Measurements from ENCODE around the gene NAA80. TPM values are rescaled to one million over a fixed set of nuclear protein-coding genes. Genes with fewer than 3 reads are reported as not detected.

Gene NAA80
- total and polyA plus RNA-seq, 2 donors (not counting 3 experiments of a cell fraction or from before 2014, with no cell fraction given) = 9.0 to 13.1 TPM

DNA sequence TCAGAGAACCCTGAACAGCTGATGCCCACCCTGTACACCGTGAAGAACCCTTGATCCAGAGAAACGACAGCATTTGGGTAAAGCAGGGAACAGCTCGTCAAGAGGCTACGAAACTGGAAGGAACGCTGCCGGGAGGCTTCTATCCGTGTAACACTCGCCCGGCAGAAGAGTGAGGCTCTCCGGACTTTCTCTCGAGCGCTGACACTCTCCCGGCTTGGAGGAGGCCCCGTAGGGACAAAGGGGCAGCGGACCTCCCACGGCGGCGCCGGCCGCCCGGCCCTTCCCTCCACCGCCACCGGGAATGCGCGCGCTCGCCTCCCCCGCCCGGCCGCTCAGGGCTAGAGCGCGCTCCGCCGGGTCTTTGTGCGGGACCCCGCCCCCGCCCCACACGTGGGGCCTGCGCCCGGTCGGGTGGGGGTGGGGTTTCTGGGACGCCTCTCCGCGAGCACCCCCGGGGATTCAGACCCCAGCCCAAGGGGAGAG is 21.7 kb upstream of the NAA80 start:
- peaks cover 67% of the 10 kb centered on the region for H3K4me1 ChIP-seq (ENCODE audit: control insufficient read depth, extremely low read depth, insufficient read depth, low read length)
- no peaks in the 10 kb centered on the region for H3K27me3 ChIP-seq (ENCODE audit: control insufficient read depth in 2 of 2, insufficient read depth in 2 of 2, low read length in 2 of 2)
- TF ChIP-seq, protein P1, sequence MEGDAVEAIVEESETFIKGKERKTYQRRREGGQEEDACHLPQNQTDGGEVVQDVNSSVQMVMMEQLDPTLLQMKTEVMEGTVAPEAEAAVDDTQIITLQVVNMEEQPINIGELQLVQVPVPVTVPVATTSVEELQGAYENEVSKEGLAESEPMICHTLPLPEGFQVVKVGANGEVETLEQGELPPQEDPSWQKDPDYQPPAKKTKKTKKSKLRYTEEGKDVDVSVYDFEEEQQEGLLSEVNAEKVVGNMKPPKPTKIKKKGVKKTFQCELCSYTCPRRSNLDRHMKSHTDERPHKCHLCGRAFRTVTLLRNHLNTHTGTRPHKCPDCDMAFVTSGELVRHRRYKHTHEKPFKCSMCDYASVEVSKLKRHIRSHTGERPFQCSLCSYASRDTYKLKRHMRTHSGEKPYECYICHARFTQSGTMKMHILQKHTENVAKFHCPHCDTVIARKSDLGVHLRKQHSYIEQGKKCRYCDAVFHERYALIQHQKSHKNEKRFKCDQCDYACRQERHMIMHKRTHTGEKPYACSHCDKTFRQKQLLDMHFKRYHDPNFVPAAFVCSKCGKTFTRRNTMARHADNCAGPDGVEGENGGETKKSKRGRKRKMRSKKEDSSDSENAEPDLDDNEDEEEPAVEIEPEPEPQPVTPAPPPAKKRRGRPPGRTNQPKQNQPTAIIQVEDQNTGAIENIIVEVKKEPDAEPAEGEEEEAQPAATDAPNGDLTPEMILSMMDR (IDR thresholded peaks at IDR 0.05; ENCODE audit: extremely low read depth in 1 of 2, insufficient read depth in 1 of 2, low read depth in 1 of 2, low read length in 2 of 2) = no peak
- TF ChIP-seq POLR2A (IDR thresholded peaks at IDR 0.05; ENCODE audit: low read depth, low read length) = peak; percentile 71
- TF ChIP-seq JUN (IDR thresholded peaks at IDR 0.05; ENCODE audit: borderline replicate concordance, insufficient read depth, insufficient read length, low read depth) = no peak
- no peaks in the 10 kb centered on the region for H4K20me1 ChIP-seq (replicated peaks; ENCODE audit: control insufficient read depth, extremely low read depth, insufficient read depth, low read length)
- FAIRE-seq (no peak), DNase-seq (ENCODE audit: low read depth, low spot score) (peak; percentile 77)
- peak overlapping the region; percentile 87 for H3K27ac ChIP-seq (ENCODE audit: insufficient read depth, low read depth, low read length)
- peaks cover 52% of the 10 kb centered on the region for H3K79me2 ChIP-seq (ENCODE audit: control insufficient read depth, insufficient read depth, low read length)
- no peaks in the 10 kb centered on the region for H3K9me1 ChIP-seq (replicated peaks; ENCODE audit: control insufficient read depth, extremely low read depth, insufficient read depth, low read length)
- ChIA-PET POLR2A (interaction anchor here (0.6 to 5.1 kb wide), 2 partner anchors 15 to 62 kb away, joined by 3 to 38 read pairs; no protein-coding TSS in a partner anchor), CTCF (interaction anchor here (0.5 to 4.3 kb wide), 13 partner anchors 7 to 1360 kb away, joined by 3 to 36 read pairs (median 3); partner anchors contain the start of genes CYB561D2, HYAL3, NAA80 and NPRL2)
- dilution Hi-C loops (cut with MboI; ENCODE audit: extremely low pct_ligation_motif_present, low sequenced_read_pairs) (no loop called here), intact Hi-C loops (cut with micrococcal nuclease) (no loop called here)
- no peak overlapping the region for H2AFZ ChIP-seq (ENCODE audit: low read depth, low read length)
- no peaks in the 10 kb centered on the region for H3K9me3 ChIP-seq (replicated peaks; ENCODE audit: control insufficient read depth, insufficient read depth, low read length)
- peak overlapping the region; percentile 69 for H3K4me2 ChIP-seq (ENCODE audit: insufficient read depth, low read length)
- H3K4me3 ChIP-seq (replicated peaks in 1 of 3; ENCODE audit: insufficient read depth in 1 of 3, low read depth in 1 of 3, low read length in 3 of 3) = peak overlapping the region; percentile 65 to 89 (median 89)
- H3K36me3 ChIP-seq (ENCODE audit: control insufficient read depth in 2 of 2, extremely low read depth in 1 of 2, insufficient read depth in 2 of 2, low read length in 2 of 2) = peaks cover 11 to 40% of the 10 kb centered on the region in 2 experiments
- no TSS peak for BruUV-seq (replicated peaks)
- peak overlapping the region; percentile 89 for H3K9ac ChIP-seq (replicated peaks; ENCODE audit: extremely low read depth, insufficient read depth, low read length)

DNA sequence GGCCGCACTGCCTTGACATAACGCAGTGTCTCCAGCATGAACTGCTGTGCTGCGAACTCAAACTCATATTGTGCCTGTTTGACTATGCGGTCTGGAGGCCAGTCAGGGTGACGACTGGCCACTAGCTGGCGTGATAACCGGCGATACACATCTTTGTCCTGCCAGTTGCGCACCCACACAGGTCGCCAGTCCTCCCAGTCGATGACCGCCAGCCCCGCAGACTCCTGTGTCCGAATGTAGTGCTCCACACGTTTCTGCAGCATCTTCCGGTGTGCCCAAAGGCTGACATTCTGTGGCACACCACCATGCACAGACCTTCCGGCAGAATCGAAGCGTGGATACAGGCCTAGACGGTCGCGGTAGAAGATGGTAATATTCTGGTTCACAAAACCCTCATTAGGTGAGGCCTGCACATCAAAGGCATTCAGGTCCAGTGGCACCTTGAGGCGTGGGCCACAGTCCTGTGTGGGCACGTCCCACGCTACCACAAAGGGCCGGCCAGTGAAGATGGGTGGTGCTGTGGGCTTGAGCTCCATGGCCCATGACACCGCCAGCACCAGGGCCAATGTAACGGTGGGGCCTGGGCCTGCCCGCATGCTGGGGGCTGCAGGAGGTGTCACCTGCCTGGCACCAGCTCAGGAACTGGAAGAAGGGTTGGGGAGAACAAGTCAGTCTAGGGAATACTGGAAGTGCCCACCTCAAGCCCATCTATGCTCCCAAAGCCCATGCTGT is 20.9 kb upstream of the NAA80 start:
- no peaks in the 10 kb centered on the region for H3K27me3 ChIP-seq (ENCODE audit: control insufficient read depth in 2 of 2, insufficient read depth in 2 of 2, low read length in 2 of 2)
- H4K20me1 ChIP-seq (replicated peaks; ENCODE audit: control insufficient read depth, extremely low read depth, insufficient read depth, low read length) = no peaks in the 10 kb centered on the region
- peaks cover 67% of the 10 kb centered on the region for H3K4me1 ChIP-seq (ENCODE audit: control insufficient read depth, extremely low read depth, insufficient read depth, low read length)
- H3K4me2 ChIP-seq (ENCODE audit: insufficient read depth, low read length) = peak overlapping the region; percentile 69
- dilution Hi-C loops (cut with MboI; ENCODE audit: extremely low pct_ligation_motif_present, low sequenced_read_pairs) = no loop called here
- peaks cover 52% of the 10 kb centered on the region for H3K79me2 ChIP-seq (ENCODE audit: control insufficient read depth, insufficient read depth, low read length)
- H3K27ac ChIP-seq (ENCODE audit: insufficient read depth, low read depth, low read length) = peak overlapping the region; percentile 87
- H3K9me3 ChIP-seq (replicated peaks; ENCODE audit: control insufficient read depth, insufficient read depth, low read length) = no peaks in the 10 kb centered on the region
- DNase-seq (ENCODE audit: low read depth, low spot score) = peak; percentile 46
- intact Hi-C loops (cut with micrococcal nuclease) = no loop called here
- BruUV-seq (replicated peaks) = TSS peak; percentile 10
- H3K4me3 ChIP-seq (replicated peaks in 1 of 3; ENCODE audit: insufficient read depth in 1 of 3, low read depth in 1 of 3, low read length in 3 of 3) = peak overlapping the region; percentile 65 to 89 (median 89)
- H2AFZ ChIP-seq (ENCODE audit: low read depth, low read length) = no peak overlapping the region
- TF ChIP-seq POLR2A (IDR thresholded peaks at IDR 0.05; ENCODE audit: low read depth, low read length) (peak; percentile 59), MYC (IDR thresholded peaks at IDR 0.05; ENCODE audit: low read depth, low read length) (no peak), EZH2 (IDR thresholded peaks at IDR 0.05; ENCODE audit: borderline replicate concordance, low read depth, low read length, severe bottlenecking) (no peak), JUN (IDR thresholded peaks at IDR 0.05; ENCODE audit: borderline replicate concordance, insufficient read depth, insufficient read length, low read depth) (no peak), POLR2AphosphoS5 (IDR thresholded peaks at IDR 0.05; ENCODE audit: insufficient read depth, low read depth, low read length) (peak; percentile 21), GATA2 (IDR thresholded peaks at IDR 0.05; ENCODE audit: insufficient read depth, insufficient read length, low read depth, low read length) (peak; percentile 36), FOS (IDR thresholded peaks at IDR 0.05; ENCODE audit: borderline replicate concordance, insufficient read depth, low read length) (no peak)
- TF ChIP-seq, protein P2, sequence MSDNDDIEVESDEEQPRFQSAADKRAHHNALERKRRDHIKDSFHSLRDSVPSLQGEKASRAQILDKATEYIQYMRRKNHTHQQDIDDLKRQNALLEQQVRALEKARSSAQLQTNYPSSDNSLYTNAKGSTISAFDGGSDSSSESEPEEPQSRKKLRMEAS (IDR thresholded peaks at IDR 0.05; ENCODE audit: insufficient read depth, insufficient read length) = no peak
- TF ChIP-seq, protein P1 (IDR thresholded peaks at IDR 0.05; ENCODE audit: extremely low read depth in 1 of 2, insufficient read depth in 1 of 2, low read depth in 1 of 2, low read length in 2 of 2) = peak in 1 of 2 donors; percentile 50
- FAIRE-seq = peak; percentile 87
- CTCF ChIA-PET = interaction anchor here (1.2 kb wide), 1 partner anchor 8 kb away, joined by 4 read pairs; the partner anchor contains the start of gene TUSC2
- H3K36me3 ChIP-seq (ENCODE audit: control insufficient read depth in 2 of 2, extremely low read depth in 1 of 2, insufficient read depth in 2 of 2, low read length in 2 of 2) = peaks cover 16 to 40% of the 10 kb centered on the region in 2 experiments
- no peaks in the 10 kb centered on the region for H3K9me1 ChIP-seq (replicated peaks; ENCODE audit: control insufficient read depth, extremely low read depth, insufficient read depth, low read length)
- peak overlapping the region; percentile 89 for H3K9ac ChIP-seq (replicated peaks; ENCODE audit: extremely low read depth, insufficient read depth, low read length)
- POLR2A ChIA-PET = interaction anchor here (1.2 to 5.1 kb wide), 2 partner anchors 8 to 16 kb away, joined by 3 to 38 read pairs; partner anchors contain the start of gene TUSC2

Data from endothelial cell of umbilical vein (primary cell).